ENCODE data around the gene ARAP3.
"Not testable (repeated sequence)": the region's sequence is repeated elsewhere in the genome, so short reads cannot be mapped to it uniquely, and the experiment has no call there.

The ARAP3 gene

DNA sequence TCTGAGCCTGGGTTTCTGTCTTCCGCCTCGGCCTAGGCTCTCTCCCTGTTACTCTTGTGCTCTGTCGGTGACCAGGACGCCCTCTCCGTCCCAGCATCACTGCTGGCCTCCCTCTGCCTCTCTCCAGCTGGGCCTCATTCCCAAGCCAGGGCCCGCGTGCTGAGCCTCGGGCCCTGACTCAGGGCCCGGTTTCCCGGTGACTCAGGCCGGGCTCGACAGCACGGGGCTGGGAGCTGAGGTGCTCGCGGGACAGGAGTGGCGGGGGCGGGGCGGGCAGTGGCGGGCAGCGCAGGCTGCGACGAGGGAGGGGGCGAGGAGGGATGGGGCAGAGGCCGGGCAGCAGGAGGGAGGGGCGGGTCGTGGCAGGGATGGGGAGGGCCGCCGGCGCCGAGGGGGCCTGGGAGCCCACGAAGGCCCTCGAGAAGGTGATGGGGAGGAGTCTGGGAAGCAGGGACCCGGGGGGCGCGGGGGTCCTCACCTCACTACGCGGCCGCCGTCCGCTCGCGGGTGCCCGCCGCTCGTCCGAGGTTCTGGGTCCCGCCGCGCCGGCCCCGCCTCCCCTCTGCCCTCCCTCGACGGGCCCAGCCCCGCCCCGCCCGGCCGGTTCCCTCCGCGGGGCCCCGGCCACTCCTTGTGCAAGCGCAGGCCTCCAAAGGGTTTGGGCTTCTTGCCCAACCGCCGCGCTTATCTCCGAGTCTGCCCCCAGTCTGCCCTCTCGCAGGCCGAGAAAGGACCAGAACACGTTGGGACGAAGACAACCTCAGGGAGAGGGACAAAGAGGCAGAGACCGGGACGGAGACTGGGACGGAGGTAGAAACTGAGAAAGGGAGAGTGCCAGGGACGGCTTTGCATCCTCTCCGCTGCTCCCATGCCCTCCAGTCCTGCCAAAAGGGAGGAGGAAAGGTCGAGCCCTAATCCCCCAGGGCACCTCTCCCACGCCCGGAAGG, at the start of gene ARAP3:
Gene ARAP3 (minus strand): TSS at position 536 of the 947 bp plus-strand sequence. CDS start 1,744 bp downstream, outside the sequence.
- no peak for DNase-seq (ENCODE audit: extremely low read depth, low read depth)
- peak within 1 kb of the TSS; percentile 44 for H3K4me3 ChIP-seq (replicated peaks; ENCODE audit: low read depth, low read length)

DNA sequence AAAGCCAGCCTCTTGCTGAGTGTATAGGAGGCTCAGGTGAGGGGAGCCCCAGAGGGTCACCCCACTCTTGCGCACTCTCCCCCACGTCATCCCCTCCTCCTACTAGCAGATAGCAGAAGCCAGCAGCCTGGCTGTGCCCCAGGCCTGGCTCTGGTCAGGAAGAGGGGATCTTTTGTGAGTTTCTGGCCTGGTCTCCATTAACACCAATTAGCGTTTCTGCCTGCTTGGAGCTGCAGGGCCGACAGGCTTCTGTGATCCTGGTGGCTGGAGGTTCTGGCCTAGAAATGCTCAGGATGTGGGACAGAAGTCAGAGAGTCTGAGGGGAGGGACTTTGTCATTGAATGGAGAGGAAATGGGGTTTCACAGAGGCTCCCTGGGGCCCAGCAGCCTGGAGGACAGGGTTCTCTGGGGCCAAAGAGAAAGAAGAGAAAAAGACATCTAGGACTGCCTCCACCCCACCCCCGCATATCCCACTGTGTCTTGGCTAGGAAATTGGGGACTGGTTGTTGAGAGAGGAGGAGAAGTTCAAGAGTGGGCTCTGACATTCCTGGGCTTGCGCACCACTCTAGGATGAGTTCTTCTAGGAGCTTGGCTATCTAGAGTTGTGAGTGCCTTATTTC, 47.5 kb upstream of the ARAP3 start:
- DNase-seq (ENCODE audit: extremely low read depth, low read depth) = no peak
- TF ChIP-seq CTCF (IDR thresholded peaks at IDR 0.05; ENCODE audit: low read depth, low read length, missing control alignments) = no peak
- no peak overlapping the region for H3K4me3 ChIP-seq (replicated peaks; ENCODE audit: low read depth, low read length)

More for the DNA sequence above, at the start of gene ARAP3:
- TF ChIP-seq CTCF (IDR thresholded peaks at IDR 0.05; ENCODE audit: low read depth, low read length, missing control alignments) = no peak

DNA sequence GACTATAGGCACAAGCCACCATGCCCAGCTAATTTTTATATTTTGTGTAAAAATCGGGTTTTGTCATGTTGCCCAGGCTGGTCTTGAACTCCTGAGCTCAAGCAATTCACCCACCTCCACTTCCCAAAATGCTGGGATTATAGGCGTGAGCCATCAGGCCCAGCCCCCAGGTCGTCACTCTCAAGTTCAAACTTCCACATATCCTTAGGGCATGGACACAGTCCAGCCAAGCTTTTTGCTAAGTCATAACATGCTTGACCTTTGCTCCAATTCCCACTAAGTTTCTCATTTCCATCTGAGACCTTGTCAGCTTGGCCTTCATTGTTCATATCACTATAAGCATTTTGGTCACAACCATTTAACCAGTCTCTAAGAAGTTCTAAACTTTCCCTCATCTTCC, 43.9 kb upstream of the ARAP3 start:
- no peak for TF ChIP-seq CTCF (IDR thresholded peaks at IDR 0.05; ENCODE audit: low read depth, low read length, missing control alignments)
- DNase-seq (ENCODE audit: extremely low read depth, low read depth) = no peak
- H3K4me3 ChIP-seq (replicated peaks; ENCODE audit: low read depth, low read length) = no peak overlapping the region

DNA sequence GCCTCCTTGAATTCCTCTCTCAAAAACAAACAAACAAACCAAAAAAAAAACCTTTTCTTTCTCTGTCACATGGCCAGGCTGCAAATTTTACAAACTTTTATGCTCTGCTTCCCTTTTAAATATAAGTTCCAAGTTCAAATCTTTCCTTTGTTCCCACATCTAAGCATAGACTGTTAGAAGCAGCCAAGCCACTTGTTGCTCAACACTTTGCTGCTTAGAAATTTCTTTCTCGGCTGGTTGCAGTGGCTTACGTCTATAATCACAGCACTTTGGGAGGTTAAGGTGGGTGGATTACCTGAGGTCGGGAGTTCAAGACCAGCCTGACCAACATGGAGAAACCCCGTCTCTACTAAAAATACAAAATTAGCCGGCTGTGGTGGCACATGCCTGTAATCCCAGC, 43.1 kb upstream of the ARAP3 start:
- not testable (repeated sequence) for DNase-seq (ENCODE audit: extremely low read depth, low read depth); H3K4me3 ChIP-seq (replicated peaks; ENCODE audit: low read depth, low read length)

DNA sequence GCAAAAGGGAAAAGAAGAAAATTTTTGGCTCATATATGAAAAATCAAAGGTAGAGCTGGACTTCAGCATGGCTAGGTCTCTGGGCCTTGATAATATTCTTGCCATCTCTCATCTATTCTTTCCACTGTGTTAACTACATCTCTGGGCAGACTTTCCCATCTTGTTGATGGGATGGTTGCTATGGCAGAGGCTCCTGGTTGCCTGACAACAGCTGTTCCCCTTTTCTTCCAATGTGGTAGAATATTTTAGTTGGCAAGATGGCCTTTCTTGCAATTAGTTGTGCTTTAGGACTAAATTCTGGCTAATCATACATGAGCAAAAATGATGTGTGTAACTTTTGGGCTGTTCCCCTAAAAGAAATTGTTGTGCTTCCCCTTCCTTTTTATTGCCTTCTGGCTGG, 40.2 kb upstream of the ARAP3 start:
- DNase-seq (ENCODE audit: extremely low read depth, low read depth) = no peak
- TF ChIP-seq CTCF (IDR thresholded peaks at IDR 0.05; ENCODE audit: low read depth, low read length, missing control alignments) = no peak
- no peak overlapping the region for H3K4me3 ChIP-seq (replicated peaks; ENCODE audit: low read depth, low read length)

DNA sequence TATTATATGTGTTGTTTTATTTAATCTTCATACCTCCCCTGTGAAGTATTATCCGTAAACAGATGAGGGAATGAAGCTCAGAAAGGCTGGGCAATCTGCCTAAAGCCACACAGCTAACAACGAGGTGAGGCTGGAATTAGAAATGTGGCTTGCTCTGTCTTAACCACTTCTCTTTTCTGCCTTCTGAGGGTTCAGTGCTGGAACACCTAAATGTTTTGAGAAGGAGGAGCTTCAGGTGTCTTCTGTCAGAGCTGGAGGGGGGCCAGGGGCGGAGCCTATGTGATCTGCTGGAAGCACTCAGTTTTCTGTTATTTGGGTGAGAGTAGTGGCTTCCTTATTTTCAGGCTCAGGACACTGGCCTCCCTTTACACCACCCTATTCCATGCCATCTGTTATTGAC, 35.0 kb upstream of the ARAP3 start:
- TF ChIP-seq CTCF (IDR thresholded peaks at IDR 0.05; ENCODE audit: low read depth, low read length, missing control alignments) = no peak
- H3K4me3 ChIP-seq (replicated peaks; ENCODE audit: low read depth, low read length) = no peak overlapping the region
- DNase-seq (ENCODE audit: extremely low read depth, low read depth) = no peak

DNA sequence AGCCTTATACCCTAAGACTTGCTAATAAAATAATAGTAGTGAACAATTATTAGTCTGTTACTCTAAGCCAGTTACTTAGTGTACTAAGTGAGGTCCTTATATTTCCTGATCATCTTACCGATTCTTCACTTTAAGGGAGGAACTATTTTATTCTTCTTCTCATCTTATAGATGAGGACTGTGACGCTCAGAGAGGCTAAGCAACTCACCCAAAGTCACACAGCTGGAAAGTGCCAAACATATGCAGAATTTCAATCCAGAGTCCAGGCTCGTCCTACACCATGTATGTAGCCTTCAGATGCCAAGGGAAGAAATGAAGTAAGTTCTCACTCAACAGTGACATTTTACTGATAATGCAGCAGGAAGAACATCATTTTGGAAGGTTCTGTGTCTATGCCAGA, 34.4 kb upstream of the ARAP3 start:
- H3K4me3 ChIP-seq (replicated peaks; ENCODE audit: low read depth, low read length) = no peak overlapping the region
- no peak for TF ChIP-seq CTCF (IDR thresholded peaks at IDR 0.05; ENCODE audit: low read depth, low read length, missing control alignments)
- DNase-seq (ENCODE audit: extremely low read depth, low read depth) = no peak
